ENCODE results near the gene PRPF38A. TPM values are rescaled to one million over a fixed set of nuclear protein-coding genes. Genes with fewer than 3 reads are reported as not detected.

The PRPF38A gene
- total and polyA plus RNA-seq, 2 donors (not counting 3 experiments of a cell fraction or from before 2014, with no cell fraction given), result 16.0 to 42.0 TPM

GRCh38 chr1:52365071-52365745 lies 39.2 kb upstream of the PRPF38A start:
- H3K27me3 ChIP-seq (ENCODE audit: control insufficient read depth in 2 of 2, insufficient read depth in 2 of 2, low read length in 2 of 2), result no peaks in the 10 kb centered on the region
- peaks cover 6 to 29% of the 10 kb centered on the region in 2 experiments for H3K36me3 ChIP-seq (ENCODE audit: control insufficient read depth in 2 of 2, extremely low read depth in 1 of 2, insufficient read depth in 2 of 2, low read length in 2 of 2)
- CTCF ChIA-PET, result interaction anchor here (1.0 to 2.2 kb wide), 6 partner anchors 11 to 321 kb away, joined by 3 to 8 read pairs (median 5); partner anchors contain the start of genes ORC1 and PRPF38A
- no peaks in the 10 kb centered on the region for H3K9me1 ChIP-seq (replicated peaks; ENCODE audit: control insufficient read depth, extremely low read depth, insufficient read depth, low read length)
- POLR2A ChIA-PET, result no interaction called here
- intact Hi-C loops (cut with micrococcal nuclease) (loop anchor here (1.0 to 5.0 kb wide), 4 partner anchors 224 to 488 kb away; partner anchors contain the start of genes BTF3L4, NRDC and TXNDC12), dilution Hi-C loops (cut with MboI; ENCODE audit: extremely low pct_ligation_motif_present, low sequenced_read_pairs) (no loop called here)
- H3K27ac ChIP-seq (ENCODE audit: insufficient read depth, low read depth, low read length), result peak overlapping the region; percentile 86
- H3K9ac ChIP-seq (replicated peaks; ENCODE audit: extremely low read depth, insufficient read depth, low read length), result peak overlapping the region; percentile 93
- peak overlapping the region; percentile 78 to 94 (median 93) for H3K4me3 ChIP-seq (replicated peaks in 1 of 3; ENCODE audit: insufficient read depth in 1 of 3, low read depth in 1 of 3, low read length in 3 of 3)
- H3K4me2 ChIP-seq (ENCODE audit: insufficient read depth, low read length), result peak overlapping the region; percentile 77
- H4K20me1 ChIP-seq (replicated peaks; ENCODE audit: control insufficient read depth, extremely low read depth, insufficient read depth, low read length), result no peaks in the 10 kb centered on the region
- DNase-seq (ENCODE audit: low read depth, low spot score) (peak; percentile 69), FAIRE-seq (peak; percentile 82)
- H3K79me2 ChIP-seq (ENCODE audit: control insufficient read depth, insufficient read depth, low read length), result peaks cover 26% of the 10 kb centered on the region
- peaks cover 11% of the 10 kb centered on the region for H3K4me1 ChIP-seq (ENCODE audit: control insufficient read depth, extremely low read depth, insufficient read depth, low read length)
- TF ChIP-seq MYC (IDR thresholded peaks at IDR 0.05; ENCODE audit: low read depth, low read length) (no peak), POLR2AphosphoS5 (IDR thresholded peaks at IDR 0.05; ENCODE audit: insufficient read depth, low read depth, low read length) (peak; percentile 43), FOS (IDR thresholded peaks at IDR 0.05; ENCODE audit: borderline replicate concordance, insufficient read depth, low read length) (peak; percentile 71)
- H3K9me3 ChIP-seq (replicated peaks; ENCODE audit: control insufficient read depth, insufficient read depth, low read length), result no peaks in the 10 kb centered on the region
- peak overlapping the region; percentile 88 for H2AFZ ChIP-seq (ENCODE audit: low read depth, low read length)
- BruUV-seq (replicated peaks), result TSS peak; percentile 57

- ChIA-PET POLR2A (no interaction called here), CTCF (interaction anchor here (0.6 to 2.2 kb wide), 8 partner anchors 12 to 755 kb away, joined by 3 to 8 read pairs (median 5); partner anchors contain the start of genes ORC1 and PRPF38A)
- H3K4me1 ChIP-seq (ENCODE audit: control insufficient read depth, extremely low read depth, insufficient read depth, low read length), result peaks cover 11% of the 10 kb centered on the region
- peak; percentile 99 for DNase-seq (ENCODE audit: low read depth, low spot score)
- H3K79me2 ChIP-seq (ENCODE audit: control insufficient read depth, insufficient read depth, low read length), result peaks cover 26% of the 10 kb centered on the region
- peak within 1 kb of the TSS; percentile 78 to 94 (median 93) for H3K4me3 ChIP-seq (replicated peaks in 1 of 3; ENCODE audit: insufficient read depth in 1 of 3, low read depth in 1 of 3, low read length in 3 of 3)
- dilution Hi-C loops (cut with MboI; ENCODE audit: extremely low pct_ligation_motif_present, low sequenced_read_pairs) (no loop called here), intact Hi-C loops (cut with micrococcal nuclease) (loop anchor here (1.0 to 5.0 kb wide), 5 partner anchors 38 to 489 kb away; partner anchors contain the start of genes BTF3L4, NRDC, ORC1 and PRPF38A)
- H3K27ac ChIP-seq (ENCODE audit: insufficient read depth, low read depth, low read length), result peak within 1 kb of the TSS; percentile 86
- H4K20me1 ChIP-seq (replicated peaks; ENCODE audit: control insufficient read depth, extremely low read depth, insufficient read depth, low read length), result no peaks in the 10 kb centered on the region
- peak within 1 kb of the TSS; percentile 77 for H3K4me2 ChIP-seq (ENCODE audit: insufficient read depth, low read length)
- TF ChIP-seq MYC (IDR thresholded peaks at IDR 0.05; ENCODE audit: low read depth, low read length) (peak; percentile 24), GATA2 (IDR thresholded peaks at IDR 0.05; ENCODE audit: insufficient read depth, insufficient read length, low read depth, low read length) (no peak), JUN (IDR thresholded peaks at IDR 0.05; ENCODE audit: borderline replicate concordance, insufficient read depth, insufficient read length, low read depth) (no peak), EZH2 (IDR thresholded peaks at IDR 0.05; ENCODE audit: borderline replicate concordance, low read depth, low read length, severe bottlenecking) (no peak), CTCF (IDR thresholded peaks at IDR 0.05; ENCODE audit: extremely low read depth in 1 of 2, insufficient read depth in 1 of 2, low read depth in 1 of 2, low read length in 2 of 2) (peak; percentile 5 to 27), FOS (IDR thresholded peaks at IDR 0.05; ENCODE audit: borderline replicate concordance, insufficient read depth, low read length) (peak; percentile 6), MAX (IDR thresholded peaks at IDR 0.05; ENCODE audit: insufficient read depth, insufficient read length) (peak; percentile 99), POLR2A (IDR thresholded peaks at IDR 0.05; ENCODE audit: low read depth, low read length) (peak; percentile 94), POLR2AphosphoS5 (IDR thresholded peaks at IDR 0.05; ENCODE audit: insufficient read depth, low read depth, low read length) (peak; percentile 97)
- no TSS peak for BruUV-seq (replicated peaks)
- H3K9me1 ChIP-seq (replicated peaks; ENCODE audit: control insufficient read depth, extremely low read depth, insufficient read depth, low read length), result no peaks in the 10 kb centered on the region
- H3K36me3 ChIP-seq (ENCODE audit: control insufficient read depth in 2 of 2, extremely low read depth in 1 of 2, insufficient read depth in 2 of 2, low read length in 2 of 2), result peaks cover 4 to 21% of the 10 kb centered on the region in 2 experiments
- H3K9ac ChIP-seq (replicated peaks; ENCODE audit: extremely low read depth, insufficient read depth, low read length), result peak within 1 kb of the TSS; percentile 93
- peak; percentile 93 for FAIRE-seq
- H3K9me3 ChIP-seq (replicated peaks; ENCODE audit: control insufficient read depth, insufficient read depth, low read length), result no peaks in the 10 kb centered on the region
- H2AFZ ChIP-seq (ENCODE audit: low read depth, low read length), result peak within 1 kb of the TSS; percentile 88
- H3K27me3 ChIP-seq (ENCODE audit: control insufficient read depth in 2 of 2, insufficient read depth in 2 of 2, low read length in 2 of 2), result no peaks in the 10 kb centered on the region
Measured at GRCh38 chr1:52365746-52366516, 38.5 kb upstream of the PRPF38A start, which contains the start of gene CC2D1B. TSS of gene CC2D1B (minus strand) at chr1:52366205. CDS start at chr1:52364620, 1,585 bp downstream.

All from endothelial cell of umbilical vein (primary cell).